NCI-H2107 treated with DMSO at 0.1 percent for 48 hours (cell line): ENCODE results near the gene PTH2.
"Not testable (repeated sequence)": the region's sequence is repeated elsewhere in the genome, so short reads cannot be mapped to it uniquely, and the experiment has no call there.

ENCODE experiments used
- DNase-seq: peaks from one replicate; lab custom pipeline; 2025; ENCODE audit not compliant: unreplicated experiment; lab: John Stamatoyannopoulos, UW

PTH2 gene

DNA sequence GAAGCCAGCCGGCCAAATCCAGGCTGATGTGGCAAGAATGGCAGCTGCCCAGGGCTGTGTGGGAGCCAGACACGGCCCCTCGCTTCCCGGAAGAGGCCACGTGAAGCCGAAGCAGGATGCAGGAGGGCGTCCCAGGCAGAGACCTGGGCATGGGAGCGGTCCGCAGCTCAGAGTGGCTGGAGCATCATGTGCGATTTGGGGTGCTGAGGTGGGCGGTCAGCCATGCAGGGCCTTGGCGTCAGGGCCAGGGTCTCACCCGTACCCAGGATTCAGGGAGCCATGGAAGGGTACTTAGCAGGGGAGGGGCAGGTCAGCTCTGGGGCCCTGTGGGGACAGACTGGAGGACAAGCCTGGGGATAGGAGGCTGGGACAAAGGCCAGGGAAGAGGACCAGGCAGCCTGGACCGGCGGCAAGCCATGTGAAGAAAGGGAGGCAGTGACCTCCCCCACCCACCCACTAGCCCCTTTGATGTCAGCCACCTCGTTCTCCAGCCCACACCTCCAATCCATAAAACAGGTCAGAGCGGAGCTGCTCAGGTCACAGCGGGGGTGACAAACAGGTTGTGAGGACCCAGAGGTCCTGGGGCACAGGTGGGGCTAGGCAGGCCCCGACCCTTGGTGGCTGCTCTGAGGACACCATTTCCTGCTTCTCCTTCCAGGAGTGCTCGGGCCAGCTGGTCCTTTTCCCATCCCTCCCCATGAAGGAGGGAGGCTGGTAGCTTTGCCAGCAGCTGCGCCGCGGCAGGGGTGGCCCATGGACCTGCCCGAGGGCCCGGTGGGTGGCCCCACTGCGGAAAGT, 32.9 kb downstream of the PTH2 start:
- DNase-seq, result no peak

GRCh38 chr19:49389406-49389805, 33.8 kb downstream of the PTH2 start:
- no peak for DNase-seq

DNA sequence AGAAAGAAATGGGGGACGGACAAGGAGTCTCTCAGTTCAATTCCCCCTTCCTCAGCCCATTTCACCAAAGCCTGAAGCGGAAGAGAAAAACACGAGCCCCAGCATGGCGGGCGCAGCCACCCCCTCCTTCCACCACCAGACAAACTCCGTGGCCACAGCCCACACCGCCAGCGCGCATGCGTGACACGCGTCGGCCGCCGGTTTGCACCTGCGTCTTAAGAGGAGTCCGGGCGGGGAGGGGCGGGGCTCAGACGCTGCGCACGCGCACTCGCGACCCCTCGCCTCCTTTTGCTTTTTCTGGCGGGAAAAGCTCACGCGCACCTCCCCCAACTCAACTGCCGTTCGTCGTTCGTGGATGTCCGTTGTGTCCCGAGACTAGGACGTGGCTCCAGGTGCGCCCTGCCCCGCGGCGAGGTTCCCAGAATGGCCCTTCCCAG, 35.3 kb downstream of the PTH2 start, which contains the start of gene KASH5:
KASH5 (plus strand) TSS at position 314 of the 437 bp plus-strand sequence. CDS start 2,635 bp downstream, outside the sequence.
- DNase-seq, result no peak

GRCh38 chr19:49383599-49383998, 39.6 kb downstream of the PTH2 start:
- DNase-seq, result no peak

DNA sequence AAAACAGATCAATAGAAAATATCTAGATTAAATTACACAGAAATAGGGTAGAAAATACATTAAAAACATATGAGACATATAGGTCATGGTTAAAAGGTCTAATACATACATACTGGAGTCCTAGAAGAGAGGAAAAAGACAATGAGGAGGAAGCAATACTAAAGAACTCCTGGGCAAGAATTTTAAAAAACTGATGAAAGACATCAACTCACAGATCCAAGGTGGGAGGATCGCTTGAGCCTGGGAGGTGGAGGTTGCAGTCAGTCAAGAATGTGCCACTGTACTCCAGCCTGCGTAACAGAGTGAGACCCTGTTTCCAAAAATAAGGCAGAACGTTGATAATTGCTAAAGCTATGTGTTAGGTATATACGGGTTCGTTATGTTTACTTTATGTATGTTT, 40.6 kb downstream of the PTH2 start:
- no peak for DNase-seq

DNA sequence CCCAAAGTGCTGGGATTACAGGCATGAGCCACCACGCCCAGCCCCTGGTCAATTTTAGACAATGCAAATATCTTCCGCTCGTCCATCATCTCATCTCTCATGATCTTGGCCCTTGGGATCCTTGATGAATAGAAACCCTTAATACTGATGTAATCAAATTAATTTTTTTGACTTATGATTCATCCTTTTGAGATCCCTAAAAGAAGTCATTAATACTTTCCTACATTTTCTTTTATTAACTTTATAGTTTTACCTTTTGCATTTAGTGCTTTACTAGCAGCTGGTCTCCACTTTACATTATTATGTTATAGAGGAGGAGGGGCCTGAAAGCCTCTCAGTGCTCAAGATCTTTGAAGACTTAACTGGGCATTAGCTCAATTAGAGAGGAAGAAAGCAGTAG, 42.9 kb downstream of the PTH2 start:
- DNase-seq, result no peak

DNA sequence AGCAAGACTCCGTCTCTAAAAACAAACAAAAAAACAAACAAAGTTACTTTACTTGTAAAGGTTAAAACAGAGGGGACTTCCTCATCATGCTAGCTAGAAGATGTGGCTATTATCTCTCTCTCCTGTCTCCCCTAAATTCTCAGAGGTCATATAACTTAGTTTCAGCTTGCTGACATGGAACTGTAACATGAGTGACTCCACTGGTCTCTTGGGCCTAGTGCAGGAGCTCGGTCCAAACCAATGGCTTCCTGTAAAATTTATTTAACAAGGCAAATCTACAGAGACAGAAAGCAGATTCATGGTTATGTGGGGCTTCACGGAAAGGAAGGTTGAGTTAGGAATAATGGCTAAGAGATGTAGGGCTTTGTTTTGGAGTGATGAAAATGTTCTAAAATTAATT, 44.7 kb downstream of the PTH2 start:
- DNase-seq, result no peak

DNA sequence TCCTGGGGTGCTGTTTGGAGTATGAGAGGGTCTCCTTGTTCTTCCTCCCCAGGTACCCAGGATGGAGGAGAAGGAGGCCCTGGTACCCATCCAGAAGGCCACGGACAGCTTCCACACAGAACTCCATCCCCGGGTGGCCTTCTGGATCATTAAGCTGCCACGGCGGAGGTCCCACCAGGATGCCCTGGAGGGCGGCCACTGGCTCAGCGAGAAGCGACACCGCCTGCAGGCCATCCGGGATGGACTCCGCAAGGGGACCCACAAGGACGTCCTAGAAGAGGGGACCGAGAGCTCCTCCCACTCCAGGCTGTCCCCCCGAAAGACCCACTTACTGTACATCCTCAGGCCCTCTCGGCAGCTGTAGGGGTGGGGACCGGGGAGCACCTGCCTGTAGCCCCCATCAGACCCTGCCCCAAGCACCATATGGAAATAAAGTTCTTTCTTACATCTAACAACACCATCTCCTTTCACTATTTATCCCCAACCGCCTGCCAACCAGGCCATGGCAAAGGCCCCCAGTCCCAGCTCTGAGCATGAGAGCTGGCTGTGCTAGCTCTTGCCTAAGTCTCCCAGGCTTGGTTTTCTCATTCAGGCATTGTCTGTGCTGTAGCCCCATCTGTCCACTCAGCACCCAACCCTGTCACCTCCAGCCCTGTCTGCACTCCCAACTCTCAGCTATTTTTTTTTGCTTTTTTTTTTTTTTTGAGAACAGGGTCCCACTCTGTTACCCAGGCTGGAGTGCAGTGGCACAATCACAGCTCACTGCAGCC, 48.4 kb downstream of the PTH2 start:
- no peak for DNase-seq

- not testable (repeated sequence) for DNase-seq
Measured at GRCh38 chr19:49373174-49373573, 50.1 kb downstream of the PTH2 start.
